Measurements from ENCODE around the gene ZNF202. TPM values are rescaled to one million over a fixed set of nuclear protein-coding genes. Genes with fewer than 3 reads are reported as not detected.
A peak's percentile ranks its signal among the peaks of the same experiment; 100 is the strongest.

Gene ZNF202
- total and polyA plus RNA-seq, 2 donors (not counting 1 experiment from before 2014, with no cell fraction given) = 4.5 to 9.7 TPM

- H3K79me2 ChIP-seq (ENCODE audit: control insufficient read depth, insufficient read depth, low read length) = no peaks in the 10 kb centered on the region
Observed at GRCh38 chr11:123707606-123708205, 33.8 kb downstream of the ZNF202 start.

DNA sequence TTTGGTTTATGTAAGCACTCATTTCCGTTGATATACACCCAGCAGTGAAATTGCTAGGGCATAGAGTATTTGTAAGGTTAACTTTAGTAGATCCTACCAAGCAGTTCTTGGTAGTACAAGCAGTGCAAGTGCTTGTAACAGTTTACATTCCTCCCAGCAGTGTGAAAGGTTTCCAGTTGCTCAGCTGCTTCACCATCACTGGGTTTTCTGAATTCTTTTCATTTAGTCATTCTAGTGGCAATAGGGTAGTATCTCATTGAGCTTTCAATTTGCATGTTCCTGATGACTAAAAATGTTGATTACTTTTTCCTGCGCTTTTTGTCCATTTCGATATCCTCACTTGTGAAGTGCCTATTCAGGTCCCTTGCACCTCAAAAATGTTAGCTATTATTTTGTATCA, 34.3 kb downstream of the ZNF202 start:
- Histone ChIP-seq H3K4me1 (ENCODE audit: control insufficient read depth, extremely low read depth, insufficient read depth, low read length) (no peaks in the 10 kb centered on the region), H4K20me1 (ENCODE audit: control insufficient read depth, extremely low read depth, insufficient read depth, low read length) (no peaks in the 10 kb centered on the region), H3K36me3 (ENCODE audit: control insufficient read depth, insufficient read depth, low read length) (no peaks in the 10 kb centered on the region), H3K9ac (ENCODE audit: insufficient read depth, low read length) (no peak overlapping the region), H3K27me3 (ENCODE audit: control insufficient read depth, insufficient read depth, low read length) (peaks cover 4% of the 10 kb centered on the region), H3K27ac (ENCODE audit: insufficient read depth, low read length) (no peak overlapping the region), H3K4me3 (replicated peaks in 1 of 4; ENCODE audit: control extremely low read depth in 1 of 4, insufficient read depth in 1 of 4, low read depth in 3 of 4, low read length in 4 of 4) (no peak overlapping the region), H2AFZ (ENCODE audit: low read length) (no peak overlapping the region), H3K79me2 (ENCODE audit: control insufficient read depth, insufficient read depth, low read length) (no peaks in the 10 kb centered on the region), H3K4me2 (ENCODE audit: extremely low read depth, insufficient read depth, low read length) (no peak overlapping the region), H3K9me3 (ENCODE audit: control insufficient read depth, insufficient read depth, low read depth, low read length) (no peaks in the 10 kb centered on the region)
- TF ChIP-seq CTCF (conservative IDR thresholded peaks at IDR 0.05 in 1 of 2, IDR thresholded peaks at IDR 0.05 in 1 of 2; ENCODE audit: low read depth in 1 of 2, low read length in 2 of 2) (no peak), EZH2 (IDR thresholded peaks at IDR 0.05; ENCODE audit: low read length, missing control alignments) (no peak)
- no peak for DNase-seq (ENCODE audit: low read depth in 2 of 2)

More at GRCh38 chr11:123707606-123708205, 33.8 kb downstream of the ZNF202 start:
- Histone ChIP-seq H3K9ac (ENCODE audit: insufficient read depth, low read length) (no peak overlapping the region), H3K27ac (ENCODE audit: insufficient read depth, low read length) (no peak overlapping the region), H3K4me1 (ENCODE audit: control insufficient read depth, extremely low read depth, insufficient read depth, low read length) (no peaks in the 10 kb centered on the region), H3K4me2 (ENCODE audit: extremely low read depth, insufficient read depth, low read length) (no peak overlapping the region), H4K20me1 (ENCODE audit: control insufficient read depth, extremely low read depth, insufficient read depth, low read length) (no peaks in the 10 kb centered on the region), H2AFZ (ENCODE audit: low read length) (no peak overlapping the region), H3K9me3 (ENCODE audit: control insufficient read depth, insufficient read depth, low read depth, low read length) (no peaks in the 10 kb centered on the region), H3K4me3 (replicated peaks in 1 of 4; ENCODE audit: control extremely low read depth in 1 of 4, insufficient read depth in 1 of 4, low read depth in 3 of 4, low read length in 4 of 4) (no peak overlapping the region), H3K36me3 (ENCODE audit: control insufficient read depth, insufficient read depth, low read length) (no peaks in the 10 kb centered on the region), H3K27me3 (ENCODE audit: control insufficient read depth, insufficient read depth, low read length) (peaks cover 4% of the 10 kb centered on the region)
- peak; percentile 57 to 75 for DNase-seq (ENCODE audit: low read depth in 2 of 2)
- no peak for TF ChIP-seq EZH2 (IDR thresholded peaks at IDR 0.05; ENCODE audit: low read length, missing control alignments)
- TF ChIP-seq CTCF (conservative IDR thresholded peaks at IDR 0.05 in 1 of 2, IDR thresholded peaks at IDR 0.05 in 1 of 2; ENCODE audit: low read depth in 1 of 2, low read length in 2 of 2) = peak; percentile 85 to 88

GRCh38 chr11:123704341-123704740, 37.1 kb downstream of the ZNF202 start:
- no peaks in the 10 kb centered on the region for H4K20me1 ChIP-seq (ENCODE audit: control insufficient read depth, extremely low read depth, insufficient read depth, low read length)

More at GRCh38 chr11:123704341-123704740, 37.1 kb downstream of the ZNF202 start:
- Histone ChIP-seq H3K36me3 (ENCODE audit: control insufficient read depth, insufficient read depth, low read length) (no peaks in the 10 kb centered on the region), H3K4me1 (ENCODE audit: control insufficient read depth, extremely low read depth, insufficient read depth, low read length) (no peaks in the 10 kb centered on the region), H3K9ac (ENCODE audit: insufficient read depth, low read length) (no peak overlapping the region), H3K4me3 (replicated peaks in 1 of 4; ENCODE audit: control extremely low read depth in 1 of 4, insufficient read depth in 1 of 4, low read depth in 3 of 4, low read length in 4 of 4) (no peak overlapping the region), H3K4me2 (ENCODE audit: extremely low read depth, insufficient read depth, low read length) (no peak overlapping the region), H3K27ac (ENCODE audit: insufficient read depth, low read length) (no peak overlapping the region), H3K27me3 (ENCODE audit: control insufficient read depth, insufficient read depth, low read length) (peaks cover 4% of the 10 kb centered on the region), H3K79me2 (ENCODE audit: control insufficient read depth, insufficient read depth, low read length) (no peaks in the 10 kb centered on the region), H2AFZ (ENCODE audit: low read length) (no peak overlapping the region), H3K9me3 (ENCODE audit: control insufficient read depth, insufficient read depth, low read depth, low read length) (no peaks in the 10 kb centered on the region)
- no peak for DNase-seq (ENCODE audit: low read depth in 2 of 2)
- no peak for TF ChIP-seq CTCF (conservative IDR thresholded peaks at IDR 0.05 in 1 of 2, IDR thresholded peaks at IDR 0.05 in 1 of 2; ENCODE audit: low read depth in 1 of 2, low read length in 2 of 2)
- TF ChIP-seq EZH2 (IDR thresholded peaks at IDR 0.05; ENCODE audit: low read length, missing control alignments) = no peak
